Mucosa of descending colon (tissue), 3 donors: ENCODE results near the gene ATR. TPM values are rescaled to one million over a fixed set of nuclear protein-coding genes. Genes with fewer than 3 reads are reported as not detected.
A peak's percentile ranks its signal among the peaks of the same experiment; 100 is the strongest.
"Not testable (repeated sequence)": the region's sequence is repeated elsewhere in the genome, so short reads cannot be mapped to it uniquely, and the experiment has no call there.

Experiments used
- ATAC-seq: fragments of 200-7000 bp; cut with Tn5 transposase; one replicate; pipeline ENCODE4 v1.9.1; 2020; ENCODE audit warnings: mild to moderate bottlenecking, moderate library complexity
- DNase-seq, 3 donors: peaks; one replicate each; pipeline ENCODE4 v3.0.0-alpha.2; 2020
- H3K36me3 ChIP-seq: fragments of 200-600 bp; one replicate; pipeline ENCODE4 v1.8.0; 2021; ENCODE audit warnings: low read depth, mild to moderate bottlenecking
- H3K4me1 ChIP-seq: fragments of 200-600 bp; one replicate; pipeline ENCODE4 v1.8.0; 2021; ENCODE audit warnings: low read depth, mild to moderate bottlenecking
- H3K4me3 ChIP-seq: fragments of 200-600 bp; one replicate; pipeline ENCODE4 v1.8.0; 2021; ENCODE audit warnings: mild to moderate bottlenecking
- H3K9me3 ChIP-seq: fragments of 200-600 bp; one replicate; pipeline ENCODE4 v1.8.0; 2021; ENCODE audit warnings: mild to moderate bottlenecking
- intact Hi-C, 2 donors: fragments of 100-400 bp; cut with DNase I in 1 of 2; cut with micrococcal nuclease in 1 of 2; formaldehyde crosslinking; loops; one replicate each; pipeline versions ENCODE4 v1.11.0 to v1.11.1; 2022; cut with DNase I, micrococcal nuclease
- total RNA-seq, 3 donors: library from RNA; stranded (reverse); fragmentation: NEBNext Ultra II Directional in 2 of 3; extraction: Animal tissue kit (Norgen Biotek cat#: 25700) in 2 of 3; gene quantifications; one replicate each; pipeline versions ENCODE4 v1.2.1 to v1.2.4, GENCODE V29; 2021 to 2023
- TF ChIP-seq, protein P1 (sequence below): fragments of 200-600 bp; IDR thresholded peaks from one replicate; pipeline ENCODE4 v1.8.0; 2022; ENCODE audit warnings: antibody characterized with exemption, mild to moderate bottlenecking
- donor health status: DM: no; HTN: no; CAD: no; lungs with moderate emphysema.
- donor health status: DM: no; HTN: no; CAD: no.
- donor health status: DM: no; HTN: yes; CAD: no.

ATR gene
- total RNA-seq, 3 donors from 2014 or later: 16.0 to 21.1 (median 18.1) TPM

GRCh38 chr3:142611206-142611605 lies 32.7 kb upstream of the ATR start:
- TF ChIP-seq, protein P1, sequence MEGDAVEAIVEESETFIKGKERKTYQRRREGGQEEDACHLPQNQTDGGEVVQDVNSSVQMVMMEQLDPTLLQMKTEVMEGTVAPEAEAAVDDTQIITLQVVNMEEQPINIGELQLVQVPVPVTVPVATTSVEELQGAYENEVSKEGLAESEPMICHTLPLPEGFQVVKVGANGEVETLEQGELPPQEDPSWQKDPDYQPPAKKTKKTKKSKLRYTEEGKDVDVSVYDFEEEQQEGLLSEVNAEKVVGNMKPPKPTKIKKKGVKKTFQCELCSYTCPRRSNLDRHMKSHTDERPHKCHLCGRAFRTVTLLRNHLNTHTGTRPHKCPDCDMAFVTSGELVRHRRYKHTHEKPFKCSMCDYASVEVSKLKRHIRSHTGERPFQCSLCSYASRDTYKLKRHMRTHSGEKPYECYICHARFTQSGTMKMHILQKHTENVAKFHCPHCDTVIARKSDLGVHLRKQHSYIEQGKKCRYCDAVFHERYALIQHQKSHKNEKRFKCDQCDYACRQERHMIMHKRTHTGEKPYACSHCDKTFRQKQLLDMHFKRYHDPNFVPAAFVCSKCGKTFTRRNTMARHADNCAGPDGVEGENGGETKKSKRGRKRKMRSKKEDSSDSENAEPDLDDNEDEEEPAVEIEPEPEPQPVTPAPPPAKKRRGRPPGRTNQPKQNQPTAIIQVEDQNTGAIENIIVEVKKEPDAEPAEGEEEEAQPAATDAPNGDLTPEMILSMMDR: no peak
- DNase-seq: no peak
- no peaks in the 10 kb centered on the region for H3K36me3 ChIP-seq
- no peaks in the 10 kb centered on the region for H3K9me3 ChIP-seq
- intact Hi-C loops: no loop called here
- no peak for ATAC-seq
- H3K4me3 ChIP-seq: no peak overlapping the region
- H3K4me1 ChIP-seq: peaks cover 12% of the 10 kb centered on the region

GRCh38 chr3:142609136-142609535 lies 30.6 kb upstream of the ATR start:
- intact Hi-C loops: no loop called here
- Histone ChIP-seq H3K36me3 (no peaks in the 10 kb centered on the region), H3K4me3 (no peak overlapping the region), H3K9me3 (no peaks in the 10 kb centered on the region), H3K4me1 (peaks cover 14% of the 10 kb centered on the region)
- ATAC-seq: no peak
- no peak for DNase-seq
- TF ChIP-seq, protein P1: no peak

GRCh38 chr3:142608631-142609030 lies 30.1 kb upstream of the ATR start:
- peak; percentile 33 for ATAC-seq
- intact Hi-C loops: no loop called here
- no peak for DNase-seq

GRCh38 chr3:142604940-142605339 lies 26.4 kb upstream of the ATR start:
- DNase-seq (no peak), ATAC-seq (peak; percentile 6)
- no peak overlapping the region for H3K4me3 ChIP-seq
- no peaks in the 10 kb centered on the region for H3K9me3 ChIP-seq
- H3K4me1 ChIP-seq: peaks cover 21% of the 10 kb centered on the region
- TF ChIP-seq, protein P1: no peak
- intact Hi-C loops: no loop called here
- no peaks in the 10 kb centered on the region for H3K36me3 ChIP-seq

More at GRCh38 chr3:142608631-142609030, 30.1 kb upstream of the ATR start:
- H3K4me3 ChIP-seq: no peak overlapping the region
- no peaks in the 10 kb centered on the region for H3K9me3 ChIP-seq
- H3K4me1 ChIP-seq: peaks cover 14% of the 10 kb centered on the region
- TF ChIP-seq, protein P1: no peak
- no peaks in the 10 kb centered on the region for H3K36me3 ChIP-seq

DNA sequence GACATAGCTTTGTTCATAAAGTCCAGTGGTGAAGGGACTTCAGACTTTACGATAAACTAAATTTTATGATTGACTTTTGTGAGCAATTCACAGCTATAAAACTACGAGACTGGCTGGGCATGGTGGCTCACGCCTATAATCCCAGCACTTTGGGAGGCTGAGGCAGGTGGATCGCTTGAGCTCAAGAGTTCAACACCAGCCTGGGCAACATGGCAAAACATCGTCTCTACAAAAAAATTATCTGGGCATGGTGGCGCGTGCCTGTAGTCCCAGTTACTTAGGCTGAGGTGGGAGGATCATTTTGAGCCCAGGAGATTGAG lies 24.8 kb upstream of the ATR start:
- H3K9me3 ChIP-seq, H3K4me3 ChIP-seq, H3K36me3 ChIP-seq, intact Hi-C loops: not testable (repeated sequence)
- peaks cover 21% of the 10 kb centered on the region for H3K4me1 ChIP-seq
- peak in 2 of 3 donors; percentile 65 to 67 for DNase-seq
- ATAC-seq: peak; percentile 81

- Histone ChIP-seq H3K4me3 (no peak overlapping the region), H3K9me3 (no peaks in the 10 kb centered on the region), H3K4me1 (peaks cover 21% of the 10 kb centered on the region), H3K36me3 (no peaks in the 10 kb centered on the region)
- DNase-seq (peak in 2 of 3 donors; percentile 48 to 63), ATAC-seq (peak; percentile 78)
- intact Hi-C loops: no loop called here
- TF ChIP-seq, protein P1: no peak
Observed at GRCh38 chr3:142602619-142603385, 24.3 kb upstream of the ATR start.
